K562 (cell line): Measurements from ENCODE around the gene ZSCAN21. TPM values are rescaled to one million over a fixed set of nuclear protein-coding genes. Genes with fewer than 3 reads are reported as not detected.
A peak's percentile ranks its signal among the peaks of the same experiment; 100 is the strongest.

Experiments used
- AFF4 ChIP-seq: sonication (generic); formaldehyde crosslinking; IDR thresholded peaks from 2 replicates; pipeline ENCODE4 v1.8.0; 2023; ENCODE audit warnings: mild to moderate bottlenecking, missing genetic modification reagents
- ARID4B ChIP-seq: sonication (generic); formaldehyde crosslinking; IDR thresholded peaks from 2 replicates; pipeline ENCODE4 v1.8.0; 2022; ENCODE audit warnings: mild to moderate bottlenecking, missing genetic modification reagents
- CHD2 ChIP-seq: IDR thresholded peaks from 2 replicates; pipeline ENCODE4 v1.6.1; 2011; ENCODE audit warnings: low read depth, low read length
- FOSL1 ChIP-seq: fragments of 200-800 bp; sonication (Bioruptor generic); conservative IDR thresholded peaks from 2 replicates; pipeline ENCODE4 v1.6.1; 2016; ENCODE audit warnings: missing genetic modification characterization, missing compliant biosample characterization
- HCFC1 ChIP-seq: IDR thresholded peaks from 2 replicates; pipeline ENCODE4 v1.6.1; 2012; ENCODE audit warnings: low read depth, low read length, improper control_type of control experiment
- HDAC2 ChIP-seq: fragments of 450-650 bp; IDR thresholded peaks from 2 replicates; pipeline ENCODE4 v1.6.1; 2016; ENCODE audit warnings: mild to moderate bottlenecking
- HMGN3 ChIP-seq: IDR thresholded peaks from 2 replicates; pipeline ENCODE4 v1.6.1; 2011; ENCODE audit warnings: borderline replicate concordance, low read depth, mild to moderate bottlenecking, mixed read lengths, low read length; ENCODE audit not compliant: insufficient read length; ENCODE audit errors: extremely low read depth
- PATZ1 ChIP-seq: fragments of 250-450 bp; sonication (Bioruptor Pico); IDR thresholded peaks from 2 replicates; pipeline ENCODE4 v1.5.0; 2020; ENCODE audit warnings: mild to moderate bottlenecking, borderline replicate concordance
- ZBTB2 ChIP-seq: fragments of 450-650 bp; IDR thresholded peaks from 2 replicates; pipeline ENCODE4 v1.6.1; 2016; ENCODE audit warnings: antibody characterized with exemption
- ZNF592 ChIP-seq: fragments of 450-650 bp; IDR thresholded peaks from 2 replicates; pipeline ENCODE4 v1.6.1; 2017; ENCODE audit warnings: antibody characterized with exemption, mild to moderate bottlenecking
- polyA plus RNA-seq, 8 experiments: library from polyadenylated mRNA; depleted of rRNA in 4 of 8; stranded (reverse) in 5 of 8; unstranded in 3 of 8; fragments of >200 nt; fragmentation: Nextera tagmentation in 2 of 8; fragmentation: Illumina TruSeq in 1 of 8; extraction: Ambion mirVana in 2 of 8; extraction: Trizol in 1 of 8; gene quantifications; 2 replicates each; pipeline versions ENCODE4 v1.2.1 to v1.2.3, GENCODE V29; 2011 to 2014; ENCODE audit warnings: inconsistent platforms in 1 of 8, missing spikeins in 1 of 8
- total RNA-seq, 7 experiments: library from RNA; depleted of rRNA in 6 of 7; stranded (reverse); fragments of >200 nt in 6 of 7; fragmentation: Illumina TruSeq in 2 of 7; extraction: Trizol in 2 of 7; gene quantifications; 2 replicates each; pipeline versions ENCODE4 v1.2.1 to v1.2.3, GENCODE V29; 2011 to 2021; ENCODE audit warnings: low replicate concordance in 1 of 7

ZSCAN21 gene
- total and polyA plus RNA-seq, 9 of the 15 experiments (the other 6 are each of a cell fraction or from before 2014, with no cell fraction given): 5.9 to 15.5 (median 13.2) TPM

GRCh38 chr7:100100420-100101015 lies 50.9 kb downstream of the ZSCAN21 start (continued):
- 0 out of 2 replicates have a peak, but pooled peaks have one; percentile 13 for TF ChIP-seq ZNF592
- TF ChIP-seq HCFC1: peak; percentile 71
- no peak for TF ChIP-seq FOSL1 (tag)
- peak; percentile 82 for TF ChIP-seq HMGN3
- 0 out of 2 replicates have a peak, but pooled peaks have one; percentile 49 for TF ChIP-seq PATZ1 (CRISPR knock-in tag)
- peak; percentile 85 for TF ChIP-seq CHD2
- peak; percentile 23; the same call in 1 of the 2 replicates for TF ChIP-seq ZBTB2
- peak; percentile 96 for TF ChIP-seq HDAC2
- peak; percentile 95 for TF ChIP-seq ARID4B (CRISPR knock-in tag)
- TF ChIP-seq AFF4: no peak; the same call in 1 of the 2 replicates
